Sigmoid colon (tissue), 7 donors: ENCODE results near the gene TMCC3. TPM values are rescaled to one million over a fixed set of nuclear protein-coding genes. Genes with fewer than 3 reads are reported as not detected.

Experiments used
- DNase-seq: peaks from one replicate; pipeline ENCODE4 v3.0.0-alpha.2; 2019
- H3K27ac ChIP-seq, 4 donors: fragments of 200-600 bp; sonication (generic); one replicate each; pipeline ENCODE4 v1.5.1; 2016 to 2019; ENCODE audit warnings: mild to moderate bottlenecking in 1 of 4
- H3K27me3 ChIP-seq, 3 donors: fragments of 200-600 bp; sonication (generic); one replicate each; pipeline ENCODE4 v1.5.1; 2019; ENCODE audit warnings: mild to moderate bottlenecking in 1 of 3
- H3K36me3 ChIP-seq, 4 donors: fragments of 200-600 bp; sonication (generic); one replicate each; pipeline ENCODE4 v1.5.1; 2016 to 2019
- H3K4me1 ChIP-seq, 4 donors: fragments of 200-600 bp; sonication (generic); one replicate each; pipeline ENCODE4 v1.5.1; 2017 to 2019
- H3K4me3 ChIP-seq, 4 donors: fragments of 200-600 bp; sonication (generic); one replicate each; pipeline ENCODE4 v1.5.1; 2017 to 2019; ENCODE audit warnings: mild to moderate bottlenecking in 2 of 4, moderate library complexity in 1 of 4
- H3K9me3 ChIP-seq, 4 donors: fragments of 200-600 bp in 3 of 4; sonication (generic) in 3 of 4; one replicate each; pipeline versions ENCODE4 v1.5.1 to v1.6.1; 2013 to 2019
- EP300 ChIP-seq, 4 donors: sonication (generic); formaldehyde crosslinking; IDR thresholded peaks; one replicate each; pipeline ENCODE4 v1.6.1; 2017; ENCODE audit warnings: antibody characterized with exemption in 4 of 4
- POLR2A ChIP-seq, 2 donors: fragments of 450-650 bp; IDR thresholded peaks; one replicate each; pipeline ENCODE4 v1.6.1; 2016; ENCODE audit warnings: antibody characterized with exemption in 2 of 2, mild to moderate bottlenecking in 2 of 2, moderate library complexity in 2 of 2
- POLR2AphosphoS5 ChIP-seq, 4 donors: sonication (generic); formaldehyde crosslinking; IDR thresholded peaks; one replicate each; pipeline ENCODE4 v1.6.1; 2017; ENCODE audit warnings: antibody characterized with exemption in 4 of 4
- WGBS, 2 donors: extraction: QIAGEN DNeasy Blood & Tissue Kit; methylation state at CpG; one replicate each; pipeline ENCODE4 v1.1.7; 2013; 5-methylcytosine and 5-hydroxymethylcytosine counted together
- intact Hi-C: fragments of 100-400 bp; cut with DNase I; formaldehyde crosslinking; loops from one replicate; pipeline ENCODE4 v1.15.1; 2023
- polyA plus RNA-seq, 3 donors: library from polyadenylated mRNA; stranded (reverse); fragments of 200-250 nt; gene quantifications; one replicate each; pipeline ENCODE4 v1.2.3, GENCODE V29; 2013
- total RNA-seq, 4 donors: library from RNA; depleted of rRNA; stranded (reverse); fragments of >200 nt; gene quantifications; one replicate each; pipeline ENCODE4 v1.1.0, GENCODE V29; 2016
- TF ChIP-seq, protein P1 (sequence below), 4 experiments: fragments of 450-650 bp in 3 of 4; fragments of 200-600 bp in 1 of 4; IDR thresholded peaks; one replicate each; pipeline ENCODE4 v1.5.1; 2016 to 2019; ENCODE audit warnings: antibody characterized with exemption in 4 of 4, mild to moderate bottlenecking in 3 of 4, moderate library complexity in 2 of 4
- donor health status: healthy with polysubstance abuse.
- donor health status: Bipolar disorder and iron deficiency.
- donor health status: healthy.

Gene TMCC3
- total and polyA plus RNA-seq, 7 donors: 4.9 to 44.9 (median 8.3) TPM

DNA sequence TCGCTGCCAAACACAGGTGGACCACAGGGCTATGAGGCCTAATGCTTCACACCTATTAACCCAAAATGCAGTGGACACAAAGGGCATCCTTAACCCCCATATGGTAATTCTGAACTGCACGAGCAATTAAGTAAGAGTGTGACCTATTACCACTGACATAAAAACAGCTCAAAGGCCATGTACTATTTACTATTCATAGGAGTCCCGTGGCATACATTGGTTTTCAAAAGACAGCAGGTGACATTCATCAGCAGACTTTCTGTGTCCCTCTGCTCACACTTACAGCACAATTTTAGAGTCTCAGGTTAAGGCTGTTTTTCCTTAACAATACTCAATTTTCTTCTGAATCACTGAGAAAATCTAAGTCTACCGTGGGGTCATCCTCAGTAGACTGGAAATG lies 23.1 kb upstream of the TMCC3 start:
- DNase-seq: no peak
- Histone ChIP-seq H3K27ac (peak overlapping the region in 1 of 4 donors; percentile 3), H3K36me3 (no peaks in the 10 kb centered on the region), H3K4me1 (peaks cover 0 to 4% (median 0%) of the 10 kb centered on the region in 4 donors), H3K27me3 (no peaks in the 10 kb centered on the region), H3K4me3 (no peak overlapping the region), H3K9me3 (no peaks in the 10 kb centered on the region)
- WGBS, 2 donors: 79 to 82% methylated on average over 4 of the region's 4 CpGs
- TF ChIP-seq POLR2A (IDR thresholded peaks at IDR 0.05): no peak
- intact Hi-C loops: no loop called here

DNA sequence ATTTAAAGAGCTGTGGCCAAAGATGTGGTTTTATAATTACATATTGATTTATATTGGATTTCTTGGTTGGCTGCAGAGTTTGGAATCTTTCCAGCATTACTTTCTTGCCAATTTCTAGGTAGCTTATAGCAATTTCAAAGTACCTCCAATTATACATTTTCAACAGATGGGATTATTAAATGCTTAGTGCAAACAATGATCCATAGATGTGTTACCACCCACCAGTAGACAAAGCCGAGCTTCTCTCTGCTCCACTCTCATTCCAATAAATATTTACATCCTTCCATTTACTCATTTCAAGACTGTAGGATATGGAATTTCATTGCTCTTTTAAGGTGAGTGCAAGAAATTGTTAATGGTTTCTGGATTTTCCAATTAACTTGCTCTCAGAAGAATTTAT lies 21.6 kb upstream of the TMCC3 start:
- Histone ChIP-seq H3K27me3 (no peaks in the 10 kb centered on the region), H3K27ac (no peak overlapping the region), H3K36me3 (no peaks in the 10 kb centered on the region), H3K4me3 (no peak overlapping the region), H3K4me1 (no peaks in the 10 kb centered on the region), H3K9me3 (no peaks in the 10 kb centered on the region)
- TF ChIP-seq EP300 (IDR thresholded peaks at IDR 0.05): no peak
- TF ChIP-seq POLR2A (IDR thresholded peaks at IDR 0.05): no peak
- TF ChIP-seq POLR2AphosphoS5 (IDR thresholded peaks at IDR 0.05): no peak
- TF ChIP-seq, protein P1, sequence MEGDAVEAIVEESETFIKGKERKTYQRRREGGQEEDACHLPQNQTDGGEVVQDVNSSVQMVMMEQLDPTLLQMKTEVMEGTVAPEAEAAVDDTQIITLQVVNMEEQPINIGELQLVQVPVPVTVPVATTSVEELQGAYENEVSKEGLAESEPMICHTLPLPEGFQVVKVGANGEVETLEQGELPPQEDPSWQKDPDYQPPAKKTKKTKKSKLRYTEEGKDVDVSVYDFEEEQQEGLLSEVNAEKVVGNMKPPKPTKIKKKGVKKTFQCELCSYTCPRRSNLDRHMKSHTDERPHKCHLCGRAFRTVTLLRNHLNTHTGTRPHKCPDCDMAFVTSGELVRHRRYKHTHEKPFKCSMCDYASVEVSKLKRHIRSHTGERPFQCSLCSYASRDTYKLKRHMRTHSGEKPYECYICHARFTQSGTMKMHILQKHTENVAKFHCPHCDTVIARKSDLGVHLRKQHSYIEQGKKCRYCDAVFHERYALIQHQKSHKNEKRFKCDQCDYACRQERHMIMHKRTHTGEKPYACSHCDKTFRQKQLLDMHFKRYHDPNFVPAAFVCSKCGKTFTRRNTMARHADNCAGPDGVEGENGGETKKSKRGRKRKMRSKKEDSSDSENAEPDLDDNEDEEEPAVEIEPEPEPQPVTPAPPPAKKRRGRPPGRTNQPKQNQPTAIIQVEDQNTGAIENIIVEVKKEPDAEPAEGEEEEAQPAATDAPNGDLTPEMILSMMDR (IDR thresholded peaks at IDR 0.05): no peak
- intact Hi-C loops: no loop called here
- 30 to 74% methylated on average over 1 of the region's 1 CpG for WGBS, 2 donors
- DNase-seq: no peak

DNA sequence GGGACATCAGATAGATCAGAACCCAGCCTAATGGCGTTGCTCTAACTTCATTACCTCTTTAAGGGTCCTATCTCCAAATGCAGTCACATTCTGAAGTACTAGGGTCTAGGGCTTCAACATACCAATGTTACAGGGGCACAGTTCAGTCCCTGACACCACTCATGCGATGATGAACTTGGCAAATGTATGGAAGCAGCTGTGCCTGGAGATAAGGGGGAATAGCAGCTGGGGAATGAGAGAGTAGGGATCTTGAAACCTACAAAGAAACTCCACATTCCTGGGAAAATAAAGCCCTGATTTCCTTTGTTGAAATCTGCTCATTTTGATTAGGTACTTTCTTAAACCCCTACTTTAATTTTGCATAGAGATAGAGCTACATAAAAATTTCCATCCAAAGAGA lies 20.5 kb upstream of the TMCC3 start:
- H3K27me3 ChIP-seq: no peaks in the 10 kb centered on the region
- no peaks in the 10 kb centered on the region for H3K4me1 ChIP-seq
- H3K36me3 ChIP-seq: no peaks in the 10 kb centered on the region
- H3K4me3 ChIP-seq: no peak overlapping the region
- no peak overlapping the region for H3K27ac ChIP-seq
- no peaks in the 10 kb centered on the region for H3K9me3 ChIP-seq
- 92 to 93% methylated on average over 2 of the region's 2 CpGs for WGBS, 2 donors
- TF ChIP-seq POLR2A (IDR thresholded peaks at IDR 0.05) (no peak), POLR2AphosphoS5 (IDR thresholded peaks at IDR 0.05) (no peak)
- intact Hi-C loops: no loop called here
- no peak for DNase-seq

DNA sequence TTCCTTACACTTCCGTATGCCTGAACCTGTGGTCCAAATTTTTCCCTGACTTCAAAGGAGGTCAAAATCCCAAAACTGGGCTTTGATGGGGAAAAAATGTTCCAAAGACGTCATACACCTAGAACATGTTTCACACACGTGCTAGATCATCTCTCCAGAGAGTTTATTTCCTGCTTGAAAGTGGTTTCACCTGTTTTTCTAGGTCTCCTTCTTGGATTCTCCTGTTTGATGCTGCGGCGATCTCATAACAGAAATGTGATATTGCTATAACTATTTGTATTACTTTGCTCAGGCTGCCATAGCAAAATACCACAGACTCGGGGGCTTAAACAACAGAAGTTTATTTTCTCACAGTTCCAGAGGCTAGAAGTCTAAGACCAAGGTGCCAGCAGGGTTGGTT lies 19.7 kb upstream of the TMCC3 start:
- Histone ChIP-seq H3K9me3 (no peaks in the 10 kb centered on the region), H3K4me1 (no peaks in the 10 kb centered on the region), H3K27ac (no peak overlapping the region), H3K4me3 (no peak overlapping the region), H3K36me3 (no peaks in the 10 kb centered on the region), H3K27me3 (no peaks in the 10 kb centered on the region)
- WGBS, 2 donors: 66 to 90% methylated on average over 6 of the region's 6 CpGs
- no peak for DNase-seq
- intact Hi-C loops: no loop called here
- no peak for TF ChIP-seq POLR2AphosphoS5 (IDR thresholded peaks at IDR 0.05)
- TF ChIP-seq POLR2A (IDR thresholded peaks at IDR 0.05): no peak
- no peak for TF ChIP-seq EP300 (IDR thresholded peaks at IDR 0.05)
- TF ChIP-seq, protein P1 (IDR thresholded peaks at IDR 0.05): no peak

DNA sequence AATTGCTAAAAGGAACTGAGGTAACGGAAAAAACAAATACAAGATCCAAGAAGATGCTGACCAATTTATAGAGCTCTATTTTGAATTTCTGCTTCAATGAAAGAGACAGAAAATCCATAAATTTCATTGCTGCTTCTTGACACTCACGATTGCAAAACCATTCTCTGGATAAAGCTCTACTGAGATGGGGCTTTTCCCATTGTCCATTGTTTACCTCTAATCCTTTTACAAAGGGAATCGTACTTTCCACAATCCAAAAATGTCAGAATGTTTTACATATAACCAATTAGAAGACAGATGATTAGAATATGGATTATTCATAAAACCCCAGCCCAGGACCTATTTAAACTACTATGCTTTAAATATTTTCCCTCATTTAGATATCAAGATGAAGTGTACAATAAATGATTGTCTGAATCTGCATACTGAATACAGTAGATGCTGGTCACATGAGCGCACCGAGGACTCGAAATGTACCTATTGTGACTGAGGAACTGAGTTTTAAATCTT lies 16.7 kb upstream of the TMCC3 start:
- no peaks in the 10 kb centered on the region for H3K4me1 ChIP-seq
- TF ChIP-seq POLR2AphosphoS5 (IDR thresholded peaks at IDR 0.05): no peak
- no peak for TF ChIP-seq POLR2A (IDR thresholded peaks at IDR 0.05)
- TF ChIP-seq, protein P1 (IDR thresholded peaks at IDR 0.05): no peak
- no peak for DNase-seq
- H3K27ac ChIP-seq: no peak overlapping the region
- no peaks in the 10 kb centered on the region for H3K9me3 ChIP-seq
- no peaks in the 10 kb centered on the region for H3K36me3 ChIP-seq
- 89 to 92% methylated on average over 6 of the region's 6 CpGs for WGBS, 2 donors
- intact Hi-C loops: no loop called here
- no peaks in the 10 kb centered on the region for H3K27me3 ChIP-seq
- H3K4me3 ChIP-seq: no peak overlapping the region

DNA sequence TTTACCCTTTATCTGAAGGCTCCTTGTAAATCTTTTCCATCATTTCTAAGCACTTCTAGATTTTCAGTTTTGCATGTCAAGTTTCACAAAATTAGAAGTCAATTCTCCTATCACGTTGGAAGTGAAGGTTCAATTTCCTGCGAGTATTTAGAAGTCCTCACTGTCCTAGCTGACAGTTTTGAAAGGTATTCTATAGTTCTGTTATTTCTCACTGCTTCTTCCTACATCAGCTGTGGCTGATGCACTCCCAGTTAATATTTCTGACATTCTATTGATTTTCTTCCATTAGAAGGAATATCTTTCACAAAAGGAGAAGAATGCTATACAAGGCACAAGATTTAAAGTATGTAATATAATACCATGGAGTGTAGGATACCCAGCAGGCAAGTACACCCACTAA lies 15.8 kb upstream of the TMCC3 start:
- Histone ChIP-seq H3K36me3 (no peaks in the 10 kb centered on the region), H3K9me3 (no peaks in the 10 kb centered on the region), H3K27ac (no peak overlapping the region), H3K27me3 (no peaks in the 10 kb centered on the region), H3K4me1 (no peaks in the 10 kb centered on the region), H3K4me3 (no peak overlapping the region)
- whole genome bisulfite sequencing, 2 donors: 72 to 83% methylated on average over 2 of the region's 2 CpGs
- TF ChIP-seq POLR2AphosphoS5 (IDR thresholded peaks at IDR 0.05) (no peak), EP300 (IDR thresholded peaks at IDR 0.05) (no peak), POLR2A (IDR thresholded peaks at IDR 0.05) (no peak)
- TF ChIP-seq, protein P1 (IDR thresholded peaks at IDR 0.05): no peak
- no peak for DNase-seq
- intact Hi-C loops: no loop called here
